GM10266 (cell line): ENCODE measurements around the gene NDUFA6.

ENCODE experiments used
- DNase-seq: peaks from one replicate; pipeline ENCODE4 v3.0.0; 2012; ENCODE audit errors: extremely low spot score
- CTCF ChIP-seq: IDR thresholded peaks from 2 replicates; pipeline ENCODE4 v1.5.1; 2012; ENCODE audit warnings: mild to moderate bottlenecking, low read depth; ENCODE audit not compliant: control insufficient read depth, insufficient read depth; ENCODE audit errors: missing control alignments

NDUFA6 gene

GRCh38 chr22:42084874-42085273 lies 5.7 kb downstream of the NDUFA6 start:
- no peak for TF ChIP-seq CTCF
- DNase-seq: no peak

GRCh38 chr22:42083119-42083518 lies 7.5 kb downstream of the NDUFA6 start:
- TF ChIP-seq CTCF: no peak
- no peak for DNase-seq

- no peak for DNase-seq
- no peak for TF ChIP-seq CTCF
Measured at GRCh38 chr22:42080287-42080686, 10.3 kb downstream of the NDUFA6 start.

- DNase-seq: peak; percentile 98
- TF ChIP-seq CTCF: no peak
Measured at GRCh38 chr22:42079319-42080251, 11.0 kb downstream of the NDUFA6 start, which contains the start of gene SMDT1. SMDT1 (plus strand) TSS chr22:42079700; CDS start chr22:42079769, 69 bp downstream.

GRCh38 chr22:42078469-42079318 lies 11.9 kb downstream of the NDUFA6 start:
- TF ChIP-seq CTCF: no peak
- DNase-seq: peak; percentile 11

- TF ChIP-seq CTCF: no peak
- no peak for DNase-seq
Measured at GRCh38 chr22:42077486-42078125, 13.0 kb downstream of the NDUFA6 start.
